HG02840 (cell line): ENCODE results near the gene DEFB127.
"Not testable (repeated sequence)": the region's sequence is repeated elsewhere in the genome, so short reads cannot be mapped to it uniquely, and the experiment has no call there.

ENCODE experiments used
- ATAC-seq: cut with Tn5 transposase; IDR thresholded peaks from one replicate; pipeline ENCODE4 v1.9.1; 2021; ENCODE audit warnings: mild to moderate bottlenecking, moderate library complexity, moderate number of reproducible peaks; ENCODE audit not compliant: unreplicated experiment, low FRiP score

DEFB127 gene

GRCh38 chr20:157154-157553 is at the start of gene DEFB127:
DEFB127 (plus strand) TSS chr20:157454; CDS start chr20:157545, 91 bp downstream.
- ATAC-seq = no peak

DNA sequence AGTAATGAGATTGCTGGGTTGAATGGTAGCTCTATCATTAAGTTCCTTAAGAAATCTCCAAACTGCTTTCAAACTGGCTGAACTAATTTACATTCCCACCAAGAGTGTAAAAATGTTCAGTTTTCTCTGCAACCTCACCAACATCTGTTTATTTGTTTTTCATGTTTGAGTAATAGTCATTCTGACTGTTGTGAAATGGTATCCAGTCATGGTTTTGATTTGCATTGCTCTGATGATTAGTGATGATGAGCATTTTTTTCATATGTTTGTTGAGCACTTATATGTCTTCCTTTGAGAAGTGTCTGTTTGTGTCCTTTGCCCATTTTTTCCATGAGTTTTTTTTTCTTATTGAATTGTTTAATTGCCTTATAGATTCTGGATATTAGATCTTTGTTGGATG is 44.9 kb upstream of the DEFB127 start:
- no peak for ATAC-seq

DNA sequence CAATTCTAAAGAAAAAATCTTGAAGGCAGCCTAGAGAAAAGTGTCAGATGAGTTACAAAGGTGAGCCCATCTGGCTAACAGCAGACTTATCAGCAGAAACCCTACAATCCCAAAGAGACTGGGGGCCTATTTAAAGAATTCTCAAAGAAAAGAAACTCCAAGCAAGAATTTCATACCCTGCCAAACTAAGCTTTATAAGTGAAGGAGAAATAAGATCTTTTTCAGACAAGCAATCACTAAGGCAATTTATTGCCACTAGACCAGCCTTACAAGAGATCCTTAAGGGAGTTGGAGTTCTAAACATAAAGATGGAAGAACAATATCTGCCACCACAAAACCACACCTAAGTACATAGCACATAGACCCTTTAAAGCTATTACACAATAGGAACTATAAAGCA is 39.7 kb upstream of the DEFB127 start:
- no peak for ATAC-seq

GRCh38 chr20:129786-130323 is 27.4 kb upstream of the DEFB127 start:
- not testable (repeated sequence) for ATAC-seq

- no peak for ATAC-seq
Observed at GRCh38 chr20:137668-138490, 19.4 kb upstream of the DEFB127 start.

DNA sequence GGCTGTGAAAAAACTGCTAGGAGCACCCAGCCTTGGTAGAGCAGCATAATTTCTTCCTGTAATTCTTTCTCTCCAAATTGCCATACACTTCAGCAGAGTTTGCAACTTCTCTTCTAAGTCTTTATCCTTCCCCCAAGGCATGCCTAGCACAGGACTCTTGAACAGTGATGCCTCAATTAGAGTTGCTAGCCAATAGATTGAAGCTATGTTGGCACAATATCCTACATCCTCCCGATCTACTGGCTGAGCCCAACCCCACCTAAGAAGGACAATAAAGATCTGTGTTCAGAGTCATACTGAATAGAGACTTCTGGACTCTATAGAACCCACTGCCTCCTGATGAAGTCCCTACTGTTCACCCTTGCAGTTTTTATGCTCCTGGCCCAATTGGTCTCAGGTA is 15.0 kb upstream of the DEFB127 start, which contains the start of gene DEFB126:
DEFB126 (plus strand) TSS at position 301 of the 400 bp plus-strand sequence; CDS start at position 340, 39 bp downstream.
- ATAC-seq = no peak

- no peak for ATAC-seq
Observed at GRCh38 chr20:145877-146276, 11.4 kb upstream of the DEFB127 start.

DNA sequence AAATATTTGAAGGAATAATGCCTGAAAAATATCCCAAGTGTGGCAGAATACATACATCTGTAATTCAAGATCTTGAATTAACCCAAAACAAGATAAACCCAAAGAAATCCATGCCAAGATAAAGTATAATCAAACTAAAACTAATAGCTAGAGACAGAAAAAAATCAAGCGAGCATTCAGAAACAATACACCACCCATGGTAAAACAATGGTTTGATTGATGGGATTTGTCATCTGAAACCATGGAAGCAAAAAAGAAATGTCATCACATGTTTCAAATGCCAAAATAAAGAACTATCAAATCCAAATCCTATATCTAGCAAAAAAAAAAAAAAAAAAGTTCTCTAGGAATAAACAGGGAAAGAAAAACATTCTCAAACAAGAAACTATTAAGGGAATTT is 5.1 kb upstream of the DEFB127 start:
- ATAC-seq = no peak

DNA sequence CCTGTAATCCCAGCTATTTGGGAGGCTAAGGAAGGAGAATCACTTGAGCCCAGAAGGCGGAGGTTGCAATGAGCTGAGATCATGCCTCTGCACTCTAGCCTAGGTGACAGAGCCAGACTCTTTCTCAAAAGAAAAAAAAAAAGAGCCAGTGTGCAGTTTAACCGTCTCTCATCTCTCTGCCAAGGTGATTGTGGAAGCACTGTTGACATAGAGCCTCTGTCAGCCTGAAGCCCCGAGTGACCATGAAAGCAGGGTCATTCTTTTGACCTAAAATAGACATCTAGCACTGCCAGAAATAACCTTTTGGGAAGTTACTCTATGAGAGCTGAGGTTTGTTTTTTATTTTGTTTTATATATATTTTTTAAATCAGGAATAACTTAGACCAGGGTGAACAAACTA is 7.4 kb downstream of the DEFB127 start:
- ATAC-seq = no peak

GRCh38 chr20:168876-169275 is 11.6 kb downstream of the DEFB127 start:
- no peak for ATAC-seq

GRCh38 chr20:184288-184687 is 27.0 kb downstream of the DEFB127 start:
- ATAC-seq = no peak

DNA sequence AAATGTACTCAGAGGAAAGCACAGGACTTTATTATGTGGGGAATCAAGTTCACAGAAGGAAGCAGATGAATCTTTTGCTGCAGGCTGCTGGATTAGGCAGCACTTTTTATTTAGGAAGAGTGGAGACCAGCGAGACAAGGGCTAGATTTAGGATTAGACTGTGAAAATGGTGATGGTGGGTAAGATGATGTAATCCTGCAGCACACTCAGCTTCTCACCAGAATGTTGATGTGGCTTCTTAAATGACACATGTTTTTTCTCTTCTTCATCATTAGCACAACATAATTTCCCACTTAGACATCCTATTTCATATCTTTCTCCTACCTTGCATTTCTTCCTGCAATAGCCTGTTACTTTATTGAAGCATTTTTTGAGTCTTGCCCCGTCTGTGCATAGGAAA is 30.5 kb downstream of the DEFB127 start:
- no peak for ATAC-seq

DNA sequence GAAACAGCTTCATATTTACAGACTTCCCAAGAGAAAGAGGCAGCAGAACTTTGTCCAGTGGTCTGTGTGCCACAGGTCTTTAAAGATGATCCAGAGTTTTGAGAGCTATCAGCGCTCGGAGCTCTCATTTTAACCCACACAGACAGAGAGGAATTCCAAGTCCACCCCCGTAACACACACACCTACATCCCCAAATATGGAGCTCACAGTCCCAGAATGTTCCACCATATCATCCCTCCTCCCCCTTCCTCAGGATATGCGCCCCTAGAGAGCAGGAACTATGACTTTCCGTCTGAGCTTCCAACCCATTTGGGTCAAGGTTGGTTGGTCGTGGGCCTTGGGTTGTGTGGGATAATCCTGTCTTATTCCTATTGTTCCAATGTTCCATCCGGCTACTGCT is 32.4 kb downstream of the DEFB127 start, which contains the start of gene DEFB128:
DEFB128 (minus strand) TSS at position 101 of the 400 bp plus-strand sequence; CDS start at position 13, 88 bp downstream.
- no peak for ATAC-seq

GRCh38 chr20:198225-198624 is 41.0 kb downstream of the DEFB127 start:
- ATAC-seq = no peak

- ATAC-seq = no peak
Observed at GRCh38 chr20:199996-200395, 42.7 kb downstream of the DEFB127 start.

DNA sequence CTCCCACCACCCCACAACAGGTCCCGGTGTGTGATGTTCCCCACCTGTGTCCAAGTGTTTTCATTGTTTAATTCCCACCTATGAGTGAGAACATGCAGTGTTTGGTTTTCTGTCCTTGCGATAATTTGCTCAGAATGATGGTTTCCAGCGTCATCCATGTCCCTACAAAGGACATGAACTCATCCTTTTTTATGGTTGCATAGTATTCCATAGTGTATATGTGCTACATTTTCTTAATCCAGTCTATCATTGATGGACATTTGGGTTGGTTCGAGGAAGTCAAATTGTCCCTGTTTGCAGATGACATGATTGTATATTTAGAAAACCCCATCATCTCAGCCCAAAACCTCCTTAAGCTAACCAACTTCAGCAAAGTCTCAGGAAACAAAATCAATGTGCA is 46.4 kb downstream of the DEFB127 start:
- not testable (repeated sequence) for ATAC-seq
